ENCODE measurements around the gene MTMR6.
"Not testable (repeated sequence)": the region's sequence is repeated elsewhere in the genome, so short reads cannot be mapped to it uniquely, and the experiment has no call there.

The MTMR6 gene

GRCh38 chr13:25286969-25287961 lies at the start of gene MTMR6:
MTMR6 (minus strand) TSS chr13:25287488; CDS start chr13:25287247, 241 bp downstream.
- peak; percentile 99 for DNase-seq

GRCh38 chr13:25335856-25336255 lies 48.6 kb upstream of the MTMR6 start:
- DNase-seq = no peak

- no peak for DNase-seq
These were observed 43.3 kb upstream of the MTMR6 start for GRCh38 chr13:25330541-25330940.

GRCh38 chr13:25329706-25330105 lies 42.4 kb upstream of the MTMR6 start:
- DNase-seq = no peak

- no peak for DNase-seq
These were observed 36.8 kb upstream of the MTMR6 start for GRCh38 chr13:25324100-25324499.

GRCh38 chr13:25319771-25320170 lies 32.5 kb upstream of the MTMR6 start:
- no peak for DNase-seq

- not testable (repeated sequence) for DNase-seq
These were observed 31.7 kb upstream of the MTMR6 start for GRCh38 chr13:25318946-25319345.

GRCh38 chr13:25310891-25311290 lies 23.6 kb upstream of the MTMR6 start:
- no peak for DNase-seq

GRCh38 chr13:25306671-25307464 lies 19.6 kb upstream of the MTMR6 start:
- no peak for DNase-seq

- DNase-seq = no peak
These were observed 14.8 kb upstream of the MTMR6 start for GRCh38 chr13:25302121-25302520.

- DNase-seq = peak; percentile 92
These were observed 14.2 kb upstream of the MTMR6 start, which contains the start of gene NUP58 for GRCh38 chr13:25301347-25302113. NUP58 (plus strand) TSS chr13:25301625; CDS start chr13:25301774, 149 bp downstream.

- DNase-seq = peak; percentile 54
These were observed 13.6 kb upstream of the MTMR6 start for GRCh38 chr13:25300861-25301346.

GRCh38 chr13:25295701-25296100 lies 8.4 kb upstream of the MTMR6 start:
- DNase-seq = no peak

- DNase-seq = no peak
These were observed 7.9 kb upstream of the MTMR6 start for GRCh38 chr13:25295228-25295627.

- no peak for DNase-seq
These were observed 5.0 kb upstream of the MTMR6 start for GRCh38 chr13:25292301-25292700.

- DNase-seq = no peak
These were observed 4.4 kb upstream of the MTMR6 start for GRCh38 chr13:25291691-25292090.

- DNase-seq = no peak
These were observed 1.7 kb upstream of the MTMR6 start for GRCh38 chr13:25288966-25289365.

- DNase-seq = no peak
These were observed 850 bp downstream of the MTMR6 start for GRCh38 chr13:25286308-25286968.

- peak; percentile 38 for DNase-seq
These were observed 5.4 kb downstream of the MTMR6 start for GRCh38 chr13:25281935-25282332.

GRCh38 chr13:25281193-25281934 lies 5.9 kb downstream of the MTMR6 start:
- no peak for DNase-seq

- DNase-seq = no peak
These were observed 6.9 kb downstream of the MTMR6 start for GRCh38 chr13:25280396-25280795.

All from activated CD4-positive, CD25-positive, alpha-beta regulatory T cell treated with anti-CD3 and anti-CD28 coated beads, Interleukin-2, amount 50 U/mL, for 72 hours (primary cell).